ENCODE measurements around the gene SLC12A6. TPM values are rescaled to one million over a fixed set of nuclear protein-coding genes. Genes with fewer than 3 reads are reported as not detected.

Gene SLC12A6
- total RNA-seq, 2 experiments from 2014 or later, result 22.7 to 23.0 TPM

DNA sequence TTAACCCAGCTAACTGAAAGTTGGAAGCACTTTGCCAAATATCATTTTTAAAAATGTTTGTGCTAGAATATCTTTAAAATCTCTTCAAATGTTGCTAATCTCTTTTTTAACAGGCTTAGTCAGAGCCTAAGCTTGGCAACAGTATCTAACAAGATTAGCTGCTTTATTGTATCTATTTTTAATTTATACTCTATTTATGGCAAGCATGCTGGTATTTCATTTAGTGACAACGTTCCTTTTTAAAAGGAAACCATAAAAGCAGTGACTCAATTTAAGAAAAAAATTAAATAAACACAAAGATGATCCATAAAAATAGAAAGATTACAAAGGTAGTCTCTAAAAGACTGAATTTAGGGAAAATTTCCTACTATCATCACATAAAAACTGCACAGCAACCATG is 40.5 kb downstream of the SLC12A6 start:
- POLR2A ChIA-PET, result no interaction called here
- CTCF ChIA-PET, result no interaction called here

DNA sequence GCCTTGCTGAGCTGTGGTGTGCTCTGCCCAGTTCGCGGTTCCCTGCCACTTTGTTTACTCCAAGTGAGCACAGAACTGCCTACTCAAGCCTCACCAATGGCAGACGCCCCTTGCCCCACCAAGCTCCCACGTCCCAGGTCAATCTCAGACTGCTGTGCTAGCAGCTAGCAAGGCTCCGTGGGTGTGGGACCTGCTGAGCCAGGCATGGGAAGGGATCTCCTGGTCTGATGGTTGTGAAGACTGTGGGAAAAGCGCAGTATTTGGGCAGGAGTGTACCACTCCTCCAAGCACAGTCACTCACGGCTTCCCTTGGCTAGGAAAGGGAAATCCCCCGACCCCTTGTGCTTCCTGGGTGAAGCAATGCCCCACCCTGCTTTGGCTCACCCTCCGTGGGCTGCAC is 45.0 kb downstream of the SLC12A6 start:
- ChIA-PET CTCF (no interaction called here), POLR2A (no interaction called here)

DNA sequence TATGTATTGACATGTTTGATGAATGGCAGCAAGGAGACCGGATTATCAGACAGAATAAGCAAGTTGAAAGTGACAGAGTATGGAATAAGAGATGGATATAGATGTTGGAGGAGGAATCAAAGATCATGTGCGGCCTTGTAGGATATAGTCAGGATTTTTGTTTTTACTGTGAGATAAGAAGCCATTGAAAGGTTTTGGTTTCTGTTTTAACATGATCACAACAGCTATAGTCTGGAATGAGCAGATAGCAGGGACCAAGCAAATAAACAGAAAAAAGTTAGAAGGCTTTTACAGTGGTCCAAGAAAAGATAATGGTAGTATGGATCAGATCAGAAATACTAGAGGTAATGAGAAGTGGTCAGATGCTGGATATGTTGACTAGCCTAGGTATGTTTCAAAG is 52.6 kb downstream of the SLC12A6 start:
- CTCF ChIA-PET, result interaction anchor here (0.7 kb wide), 1 partner anchor 9 kb away, joined by 3 read pairs; no protein-coding TSS in a partner anchor

DNA sequence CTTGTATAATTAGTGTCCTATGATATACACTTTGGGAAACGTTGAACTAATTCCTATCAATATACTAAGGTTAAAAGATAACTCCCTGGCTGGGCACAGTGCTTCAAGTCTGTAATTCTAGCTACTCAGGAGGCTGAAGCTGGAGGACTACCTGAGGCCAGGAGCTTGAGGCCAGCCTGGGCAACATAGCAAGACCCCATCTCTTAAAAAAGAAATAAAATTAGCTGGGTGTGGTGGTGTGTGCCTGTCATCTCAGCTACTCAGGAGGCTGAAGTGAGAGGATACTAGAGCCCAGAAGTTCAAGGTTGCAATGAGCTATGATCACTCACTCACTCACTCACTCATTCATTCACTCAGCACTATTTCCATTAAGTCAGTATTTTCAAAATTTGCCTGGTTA is 55.2 kb downstream of the SLC12A6 start:
- ChIA-PET POLR2A (no interaction called here), CTCF (no interaction called here)

More for the DNA sequence above, 52.6 kb downstream of the SLC12A6 start:
- POLR2A ChIA-PET, result interaction anchor here (0.5 kb wide), 1 partner anchor 29 kb away, joined by 4 read pairs; no protein-coding TSS in a partner anchor

DNA sequence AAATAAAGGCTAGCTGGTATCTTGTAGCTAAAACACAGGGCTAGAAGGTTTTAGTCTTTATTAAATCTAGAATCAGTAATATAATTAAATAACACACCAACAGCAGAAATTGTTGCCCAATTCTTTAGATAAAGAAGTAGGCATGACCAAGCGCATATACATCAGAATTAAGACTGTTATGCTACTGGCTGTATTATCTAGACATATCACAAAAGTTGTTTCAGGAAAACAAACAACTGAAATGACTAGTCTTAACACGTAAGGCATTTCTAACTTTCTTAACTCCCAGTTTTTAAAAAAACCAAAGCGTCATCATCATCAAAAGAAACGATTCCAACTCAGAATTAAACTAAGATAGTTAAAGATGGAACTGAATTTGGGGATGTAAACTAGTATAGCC is 57.4 kb downstream of the SLC12A6 start:
- CTCF ChIA-PET, result no interaction called here
- POLR2A ChIA-PET, result no interaction called here

DNA sequence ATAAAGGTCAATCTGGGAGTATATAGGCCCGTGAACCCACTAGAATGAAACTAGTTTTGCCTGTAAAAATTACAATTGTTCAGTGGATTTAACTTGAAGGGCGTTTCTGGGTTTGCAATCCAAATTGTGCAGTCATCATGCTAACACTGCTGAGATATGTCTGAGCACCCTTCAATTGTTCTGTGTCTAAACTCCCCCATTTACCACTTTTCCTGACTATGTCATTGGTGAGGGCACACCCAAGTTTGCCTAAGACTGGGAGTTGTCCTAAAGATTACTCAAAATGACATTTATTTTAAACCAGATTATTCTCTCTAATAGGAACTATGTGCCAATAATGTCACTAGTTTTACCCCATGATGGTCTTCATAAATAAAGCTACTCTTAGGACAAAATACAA is 58.2 kb downstream of the SLC12A6 start:
- ChIA-PET POLR2A (no interaction called here), CTCF (no interaction called here)

DNA sequence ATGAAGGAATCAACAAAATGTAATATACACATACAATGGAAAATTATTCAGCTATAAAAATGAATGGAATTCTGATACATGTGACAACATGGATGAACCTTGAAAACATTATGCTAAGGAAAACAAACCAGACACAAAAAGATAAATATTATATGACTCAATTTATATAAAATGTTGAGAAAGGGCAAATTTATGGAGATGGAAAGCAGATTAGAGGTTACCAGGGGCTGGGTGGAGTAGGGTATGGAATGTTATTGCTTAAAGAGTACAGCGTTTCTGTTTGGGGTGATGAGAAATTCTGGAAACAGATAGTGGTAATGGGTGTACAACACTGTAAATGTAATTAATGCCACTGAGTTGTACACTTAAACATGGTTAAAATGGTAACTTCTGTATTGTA is 61.9 kb downstream of the SLC12A6 start:
- POLR2A ChIA-PET, result no interaction called here
- CTCF ChIA-PET, result no interaction called here

DNA sequence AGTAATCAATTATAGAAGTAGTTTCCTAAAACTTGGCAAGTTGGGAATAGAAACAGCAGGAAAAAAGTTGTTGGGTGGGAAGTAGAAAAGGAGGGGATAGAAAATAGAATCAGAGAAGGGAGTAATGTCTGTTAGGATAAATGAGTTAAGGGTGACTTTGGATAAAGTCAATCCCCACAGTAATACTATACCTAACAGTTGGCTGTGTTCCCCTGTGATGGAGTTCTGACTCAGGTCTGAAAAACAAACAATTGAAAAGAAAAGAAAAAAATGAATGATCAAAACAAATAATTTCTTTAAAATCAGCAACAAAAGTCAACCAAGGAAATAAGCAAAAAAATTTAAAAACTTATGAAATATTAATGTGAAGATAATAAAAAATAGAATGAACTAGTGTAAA is 62.4 kb downstream of the SLC12A6 start:
- ChIA-PET CTCF (no interaction called here), POLR2A (no interaction called here)

DNA sequence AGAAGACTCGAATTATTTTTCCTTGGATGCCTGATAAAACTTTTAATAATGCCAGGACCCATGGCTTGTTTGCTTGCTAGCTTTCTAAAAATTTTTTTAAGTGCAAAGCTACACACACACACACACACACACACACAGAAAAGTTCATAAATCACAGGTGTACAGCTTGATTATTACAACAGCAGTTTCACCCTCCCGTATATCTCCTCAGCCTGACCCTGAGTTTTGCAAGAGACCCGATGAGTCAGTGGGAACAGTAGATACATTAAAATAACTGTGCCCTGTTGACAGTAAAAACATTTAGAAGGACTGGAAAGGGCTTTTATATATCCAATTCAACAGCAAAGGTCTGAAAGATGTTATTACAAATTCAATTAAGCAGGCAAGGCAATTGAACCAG is 66.1 kb downstream of the SLC12A6 start:
- CTCF ChIA-PET, result no interaction called here
- POLR2A ChIA-PET, result no interaction called here

DNA sequence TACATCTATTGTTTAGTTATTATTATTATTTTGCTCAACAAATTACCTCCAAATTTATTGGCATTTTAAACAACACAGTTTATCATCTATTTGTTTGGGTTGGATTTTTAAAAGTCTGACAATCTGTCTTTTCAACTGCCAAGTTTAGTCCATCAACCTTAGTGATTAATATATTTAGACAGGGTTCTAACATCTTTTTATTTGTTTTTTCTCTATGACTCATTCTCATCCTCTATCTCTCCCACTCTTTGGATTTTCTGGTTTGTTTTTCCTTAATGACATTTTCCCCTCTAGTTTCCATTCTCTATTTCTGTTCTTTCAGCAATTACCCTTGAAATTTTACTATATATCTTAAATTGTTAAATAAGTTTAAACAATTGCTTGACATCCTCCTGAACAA is 70.8 kb downstream of the SLC12A6 start:
- ChIA-PET CTCF (no interaction called here), POLR2A (no interaction called here)

DNA sequence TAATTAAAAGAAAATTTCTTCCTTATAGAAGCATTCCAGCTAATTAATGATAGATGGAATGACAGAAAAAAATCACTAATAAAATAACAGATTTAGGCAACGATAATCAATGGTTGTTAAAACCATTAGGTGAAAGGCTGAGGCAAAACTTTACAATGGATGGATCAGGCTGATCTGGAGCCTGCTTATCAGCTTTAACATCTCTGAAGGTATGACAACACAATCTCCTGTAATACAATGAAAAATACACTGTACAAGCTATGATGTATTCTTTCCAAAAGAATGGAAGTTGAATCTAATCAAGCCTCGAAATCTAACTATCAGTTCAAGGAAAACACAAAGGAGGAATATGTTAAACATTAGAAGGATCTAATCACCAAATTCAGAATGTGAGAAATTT is 73.5 kb downstream of the SLC12A6 start:
- ChIA-PET POLR2A (no interaction called here), CTCF (no interaction called here)

DNA sequence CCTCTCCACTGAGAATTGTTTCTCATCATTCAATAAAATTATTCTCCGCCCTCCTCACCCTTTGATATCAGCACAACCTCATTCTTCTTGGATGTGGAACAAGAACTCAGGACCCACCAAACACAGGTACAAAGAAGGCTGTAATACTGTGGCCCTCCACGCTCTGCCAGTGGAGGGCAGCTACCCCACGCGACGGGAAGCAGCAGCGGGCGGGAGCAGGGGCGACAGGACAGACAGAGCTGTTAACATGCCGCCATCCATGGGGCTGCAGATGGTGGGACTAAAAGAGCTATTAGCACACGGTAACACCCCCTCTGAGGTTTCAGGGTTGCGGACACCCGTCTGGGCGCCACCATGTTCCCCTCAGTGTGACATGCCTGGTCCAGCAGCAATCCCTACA is 75.2 kb downstream of the SLC12A6 start:
- CTCF ChIA-PET, result no interaction called here
- POLR2A ChIA-PET, result no interaction called here

DNA sequence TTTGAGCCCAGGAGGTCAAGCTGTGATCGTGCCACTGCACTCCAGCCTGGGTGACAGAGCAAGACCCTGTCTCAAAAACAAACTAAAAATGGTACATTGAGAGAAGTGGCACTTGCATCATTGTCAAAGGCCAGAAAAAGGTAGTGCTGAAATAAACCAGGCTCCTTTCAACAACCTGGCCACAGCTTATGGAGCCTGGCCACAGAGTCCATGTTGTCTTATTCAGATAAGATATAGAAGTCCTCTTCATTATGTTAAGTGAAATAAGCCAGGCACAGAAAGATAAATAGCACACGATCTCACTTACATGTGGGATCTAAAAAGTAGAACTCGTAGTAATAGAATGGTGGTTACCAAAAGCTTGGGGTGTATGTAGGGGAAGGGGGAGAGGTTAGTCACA is 78.0 kb downstream of the SLC12A6 start:
- POLR2A ChIA-PET, result no interaction called here
- CTCF ChIA-PET, result interaction anchor here (1.9 kb wide), 1 partner anchor 10 kb away, joined by 5 read pairs; no protein-coding TSS in a partner anchor

DNA sequence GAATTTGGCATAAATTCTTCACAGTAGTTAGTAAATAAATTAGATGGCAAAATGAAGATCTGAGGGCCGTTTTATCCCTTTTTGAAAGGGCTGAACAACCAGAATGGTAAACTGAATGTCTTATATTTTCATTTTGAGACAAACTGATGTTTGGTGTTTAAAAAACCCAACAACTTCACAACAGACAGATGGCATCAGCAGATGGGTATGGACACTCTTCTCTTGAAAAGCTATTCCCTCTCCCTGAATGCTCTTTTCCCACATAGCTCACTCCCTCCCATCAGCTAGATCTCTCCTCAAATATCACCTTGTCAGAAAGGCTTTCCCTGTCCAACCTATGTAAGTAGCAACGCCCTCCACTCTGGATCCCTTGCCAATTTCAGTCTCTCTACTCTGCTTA is 79.4 kb downstream of the SLC12A6 start:
- ChIA-PET POLR2A (no interaction called here), CTCF (no interaction called here)

DNA sequence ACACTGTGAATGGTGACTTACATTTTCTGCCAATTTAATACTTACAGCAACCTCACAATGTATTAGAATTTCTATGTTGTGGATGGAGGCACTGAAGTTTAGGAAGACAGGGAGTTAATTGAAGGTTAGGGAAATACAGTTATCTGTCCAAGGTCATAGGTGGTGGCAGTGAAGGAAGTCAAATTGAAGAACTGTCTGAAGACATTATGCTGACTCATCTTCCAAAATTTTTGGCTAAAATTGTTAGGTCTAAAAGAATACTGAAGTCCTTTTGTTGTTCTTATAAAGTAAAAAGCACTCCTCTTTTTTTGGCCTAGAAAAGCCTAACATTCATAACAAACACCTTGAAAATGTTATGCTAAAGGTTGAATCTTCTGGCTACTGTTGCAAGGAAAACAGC is 85.0 kb downstream of the SLC12A6 start:
- ChIA-PET POLR2A (interaction anchor here (0.5 kb wide), 1 partner anchor 164 kb away, joined by 4 read pairs; no protein-coding TSS in a partner anchor), CTCF (interaction anchor here (1.0 kb wide), 1 partner anchor 647 kb away, joined by 3 read pairs; no protein-coding TSS in a partner anchor)

DNA sequence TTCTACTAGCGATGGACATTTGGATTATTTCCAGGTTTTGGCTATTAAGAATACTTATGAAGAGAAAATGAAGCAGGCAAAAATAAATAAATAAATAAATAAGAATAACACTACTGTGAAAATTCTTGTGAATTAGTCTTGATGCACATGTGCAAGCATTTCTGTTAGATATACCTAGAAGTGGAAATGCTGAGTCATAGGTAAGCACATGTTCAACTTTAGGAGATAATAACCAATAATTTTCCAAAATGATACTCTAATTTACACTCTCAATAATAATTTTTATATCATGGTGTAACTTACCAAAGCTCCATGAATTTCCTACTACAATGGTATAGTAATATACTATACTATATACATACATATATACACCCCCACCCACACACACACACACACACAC is 89.4 kb downstream of the SLC12A6 start:
- ChIA-PET POLR2A (no interaction called here), CTCF (interaction anchor here (0.5 kb wide), 1 partner anchor 62 kb away, joined by 3 read pairs; no protein-coding TSS in a partner anchor)

DNA sequence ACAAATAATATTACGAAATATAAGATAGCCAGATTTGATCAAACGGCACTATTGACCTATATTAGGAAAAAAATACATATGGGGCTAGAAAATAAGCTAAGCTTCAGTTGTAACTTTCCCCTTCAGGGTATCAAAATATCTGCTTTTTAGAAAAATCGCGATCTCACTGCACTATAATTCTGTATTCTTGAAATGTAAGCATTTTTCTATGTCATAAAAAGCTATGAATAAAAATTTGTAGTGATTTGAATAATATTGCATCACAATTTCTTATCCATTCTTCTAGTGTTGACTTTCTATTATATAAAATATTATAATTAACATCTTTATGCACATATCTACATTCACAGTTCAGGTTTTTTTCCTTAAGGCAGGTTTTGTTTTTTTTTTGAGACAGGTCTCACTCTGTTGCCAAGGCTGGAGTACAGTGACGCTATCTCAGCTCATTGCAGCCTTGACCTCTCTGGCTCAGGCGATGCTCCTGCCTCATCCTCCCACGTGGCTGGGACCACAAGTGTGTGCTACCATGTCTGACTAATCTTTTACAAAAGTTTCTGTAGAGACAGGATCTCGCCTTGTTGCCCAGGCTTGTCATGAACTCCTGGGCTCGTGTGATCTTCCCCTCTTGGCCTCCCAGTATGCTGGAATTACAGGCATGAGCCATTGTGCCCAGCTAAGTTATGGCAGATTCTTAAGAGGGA is 91.2 kb downstream of the SLC12A6 start:
- CTCF ChIA-PET, result no interaction called here
- POLR2A ChIA-PET, result no interaction called here

DNA sequence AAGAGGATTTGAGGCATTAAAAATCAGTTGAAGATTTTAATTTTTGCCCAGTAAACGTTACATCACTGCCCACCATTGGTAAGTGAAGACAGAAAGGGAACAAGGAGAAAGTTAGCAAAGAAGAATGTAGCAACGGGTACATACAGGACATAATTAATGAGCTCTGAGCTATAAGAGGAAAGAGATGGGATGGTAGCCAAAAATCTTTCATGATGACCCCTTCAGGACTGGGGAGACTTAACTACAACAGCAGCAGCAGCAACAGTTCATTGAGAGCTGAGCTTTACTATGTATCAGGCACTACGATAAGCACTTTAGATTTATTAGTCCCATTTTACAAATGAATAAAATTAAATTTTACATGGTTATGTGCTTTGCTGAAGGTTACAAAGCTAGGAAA is 94.4 kb downstream of the SLC12A6 start:
- ChIA-PET POLR2A (no interaction called here), CTCF (no interaction called here)

DNA sequence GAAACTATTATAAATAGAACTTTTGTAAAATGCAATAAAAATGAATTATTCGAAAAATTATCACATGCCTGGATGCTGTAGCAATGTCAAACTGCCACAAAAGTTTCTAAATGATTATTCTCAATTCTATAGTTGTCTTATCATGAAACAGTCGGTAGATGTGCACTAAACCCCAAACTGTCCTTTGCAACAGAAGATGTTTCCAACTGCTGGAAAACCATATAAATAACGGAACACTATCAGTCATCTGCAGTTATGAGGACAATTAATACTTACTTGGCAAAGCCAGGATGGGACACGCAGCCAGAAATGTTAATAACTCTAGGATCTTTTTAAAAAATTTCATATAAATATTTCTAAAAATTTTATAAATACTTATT is 95.3 kb downstream of the SLC12A6 start:
- POLR2A ChIA-PET, result interaction anchor here (0.6 to 1.1 kb wide), 2 partner anchors 71 to 87 kb away, joined by 3 to 4 read pairs; no protein-coding TSS in a partner anchor

DNA sequence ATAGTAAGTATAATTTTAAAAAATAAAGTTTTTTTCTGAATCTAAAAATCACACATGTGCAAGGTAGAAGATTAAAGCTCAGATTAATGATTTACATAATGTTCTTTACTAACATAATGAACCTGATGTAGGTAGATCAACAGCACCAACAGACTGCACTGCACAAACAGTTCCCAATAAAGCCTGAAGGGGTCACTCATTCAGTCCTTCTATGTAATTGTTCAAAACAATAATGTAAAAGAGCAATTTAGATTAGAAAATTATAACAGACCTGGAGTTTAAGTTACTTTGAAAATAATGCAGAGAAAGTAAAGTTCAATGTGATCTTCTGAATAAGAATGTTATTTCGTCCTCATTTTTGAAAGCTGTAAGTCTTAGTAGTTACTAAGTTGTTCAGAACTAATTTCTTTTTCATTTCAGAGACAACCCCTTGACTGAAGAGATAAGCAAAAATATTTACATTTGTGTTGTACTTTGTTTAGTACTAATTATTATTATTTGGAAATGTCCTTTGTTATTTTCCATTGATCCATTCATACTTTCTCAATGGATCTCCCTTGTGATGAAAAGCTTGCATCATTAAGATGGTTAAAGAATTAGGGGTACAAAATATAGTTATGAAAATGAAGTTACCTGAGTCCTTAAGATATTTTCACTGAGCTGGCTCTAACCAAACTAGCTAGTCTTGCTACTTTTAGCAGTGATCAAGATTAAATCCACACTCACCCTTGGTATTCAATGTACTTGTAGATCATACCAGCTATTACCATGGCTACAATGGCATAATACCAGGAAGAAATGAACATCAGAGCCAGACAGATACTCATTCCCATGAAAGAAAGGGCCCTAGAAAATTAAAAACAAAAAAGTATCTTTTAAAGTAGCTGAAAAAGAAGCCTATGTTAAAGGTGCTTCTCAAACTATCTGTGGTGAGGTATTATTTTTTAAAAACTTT is 95.9 kb downstream of the SLC12A6 start:
- POLR2A ChIA-PET, result interaction anchor here (0.5 to 1.1 kb wide), 3 partner anchors 72 to 91 kb away, joined by 3 to 4 read pairs (median 3); no protein-coding TSS in a partner anchor
- CTCF ChIA-PET, result interaction anchor here (0.6 to 2.1 kb wide), 6 partner anchors 17 to 126 kb away, joined by 3 to 19 read pairs (median 4); partner anchors contain the start of genes EMC4 and LPCAT4

More for the DNA sequence above, 95.3 kb downstream of the SLC12A6 start:
- CTCF ChIA-PET, result interaction anchor here (2.1 kb wide), 1 partner anchor 125 kb away, joined by 19 read pairs; the partner anchor contains the start of gene LPCAT4

DNA sequence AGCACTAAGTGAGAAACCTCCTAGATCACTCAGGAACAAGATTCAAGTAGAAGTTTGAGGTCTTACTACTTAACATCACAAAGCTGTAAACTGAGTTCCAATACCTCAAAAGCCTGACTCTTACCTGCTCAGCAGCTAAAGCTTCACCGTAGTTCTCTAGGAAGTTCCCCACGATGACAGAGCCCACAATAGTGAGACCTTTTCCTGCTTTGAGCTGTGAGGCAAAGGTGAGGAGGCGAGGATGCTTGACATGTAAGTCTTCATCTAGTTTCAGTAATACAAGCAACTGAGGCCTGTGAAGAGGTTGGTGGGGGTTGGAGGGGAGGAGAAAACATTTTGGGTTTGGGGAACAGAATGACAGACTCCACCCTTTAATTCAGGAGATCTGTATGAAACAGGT is 97.0 kb downstream of the SLC12A6 start:
- POLR2A ChIA-PET, result no interaction called here
- CTCF ChIA-PET, result interaction anchor here (0.6 to 2.1 kb wide), 3 partner anchors 85 to 127 kb away, joined by 3 to 19 read pairs (median 5); partner anchors contain the start of gene LPCAT4

All from activated CD8-positive, alpha-beta memory T cell treated with anti-CD3 and anti-CD28 coated beads for 36 hours (primary cell).